Measurements from ENCODE around the gene GRB14. TPM values are rescaled to one million over a fixed set of nuclear protein-coding genes. Genes with fewer than 3 reads are reported as not detected.

The GRB14 gene
- total RNA-seq, 2 experiments from 2014 or later = not detected

DNA sequence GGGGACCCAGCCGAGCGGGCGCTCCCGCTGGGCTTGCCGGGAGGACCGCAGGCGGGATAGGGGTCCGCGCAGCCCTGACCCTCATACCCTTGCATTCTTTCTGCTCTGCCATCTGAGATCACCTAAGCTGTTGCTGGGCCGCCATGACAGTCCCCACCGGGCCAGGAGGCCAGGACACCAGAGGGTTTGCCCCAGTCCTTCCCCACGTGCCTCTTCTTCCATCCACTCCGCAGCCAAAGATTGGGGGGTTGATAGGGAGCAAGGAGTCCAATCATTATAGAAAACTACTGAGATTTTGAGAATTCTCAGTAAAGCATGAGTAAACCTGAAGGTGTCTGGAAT is 453 bp upstream of the GRB14 start:
- H3K4me1 ChIP-seq (ENCODE audit: insufficient read depth, low read length, poor library complexity, severe bottlenecking) = no peaks in the 10 kb centered on the region
- H3K36me3 ChIP-seq (ENCODE audit: insufficient read depth, low read length) = no peaks in the 10 kb centered on the region
- H4K20me1 ChIP-seq (ENCODE audit: insufficient read depth, low read length) = no peaks in the 10 kb centered on the region
- CTCF ChIA-PET (ENCODE audit: unreplicated experiment) = no interaction called here
- no peak for DNase-seq (ENCODE audit: low spot score)
- TF ChIP-seq EZH2phosphoT487 (IDR thresholded peaks at IDR 0.05; ENCODE audit: borderline replicate concordance, low read depth, low read length) (no peak), CTCF (conservative IDR thresholded peaks at IDR 0.05; ENCODE audit: low read length) (no peak)
- no peak overlapping the region for H2AFZ ChIP-seq (ENCODE audit: low read length)
- H3K79me2 ChIP-seq (ENCODE audit: insufficient read depth, low read depth, low read length) = no peaks in the 10 kb centered on the region
- POLR2A ChIA-PET = no interaction called here
- no TSS peak for BruUV-seq (replicated peaks)
- no peaks in the 10 kb centered on the region for H3K9me3 ChIP-seq (ENCODE audit: low read length)
- H3K4me2 ChIP-seq (ENCODE audit: low read length) = no peak overlapping the region
- H3K9me2 ChIP-seq (ENCODE audit: insufficient read depth, low read length) = no peaks in the 10 kb centered on the region
- no peak overlapping the region for H3K27ac ChIP-seq (ENCODE audit: low read depth, low read length, poor library complexity, severe bottlenecking)
- intact Hi-C loops (cut with micrococcal nuclease; ENCODE audit: unreplicated experiment) = no loop called here
- no peak overlapping the region for H3K4me3 ChIP-seq (ENCODE audit: low read depth, low read length, poor library complexity, severe bottlenecking)

- no TSS peak for BruUV-seq (replicated peaks)
- H3K9me3 ChIP-seq (ENCODE audit: low read length) = no peaks in the 10 kb centered on the region
- no peaks in the 10 kb centered on the region for H3K4me1 ChIP-seq (ENCODE audit: insufficient read depth, low read length, poor library complexity, severe bottlenecking)
- ChIA-PET CTCF (ENCODE audit: unreplicated experiment) (no interaction called here), POLR2A (no interaction called here)
- no peak overlapping the region for H2AFZ ChIP-seq (ENCODE audit: low read length)
- intact Hi-C loops (cut with micrococcal nuclease; ENCODE audit: unreplicated experiment) = no loop called here
- H3K4me2 ChIP-seq (ENCODE audit: low read length) = no peak overlapping the region
- H4K20me1 ChIP-seq (ENCODE audit: insufficient read depth, low read length) = no peaks in the 10 kb centered on the region
- H3K36me3 ChIP-seq (ENCODE audit: insufficient read depth, low read length) = no peaks in the 10 kb centered on the region
- H3K4me3 ChIP-seq (ENCODE audit: low read depth, low read length, poor library complexity, severe bottlenecking) = no peak overlapping the region
- TF ChIP-seq EZH2phosphoT487 (IDR thresholded peaks at IDR 0.05; ENCODE audit: borderline replicate concordance, low read depth, low read length) (no peak), CTCF (conservative IDR thresholded peaks at IDR 0.05; ENCODE audit: low read length) (no peak)
- H3K9me2 ChIP-seq (ENCODE audit: insufficient read depth, low read length) = no peaks in the 10 kb centered on the region
- no peaks in the 10 kb centered on the region for H3K79me2 ChIP-seq (ENCODE audit: insufficient read depth, low read depth, low read length)
- no peak for DNase-seq (ENCODE audit: low spot score)
- no peak overlapping the region for H3K27ac ChIP-seq (ENCODE audit: low read depth, low read length, poor library complexity, severe bottlenecking)
Observed at GRCh38 chr2:164620457-164620856, 825 bp downstream of the GRB14 start.

- no peak for DNase-seq (ENCODE audit: low spot score)
- intact Hi-C loops (cut with micrococcal nuclease; ENCODE audit: unreplicated experiment) = no loop called here
- Histone ChIP-seq H4K20me1 (ENCODE audit: insufficient read depth, low read length) (no peaks in the 10 kb centered on the region), H3K79me2 (ENCODE audit: insufficient read depth, low read depth, low read length) (no peaks in the 10 kb centered on the region), H3K27ac (ENCODE audit: low read depth, low read length, poor library complexity, severe bottlenecking) (no peak overlapping the region), H3K36me3 (ENCODE audit: insufficient read depth, low read length) (no peaks in the 10 kb centered on the region), H3K4me1 (ENCODE audit: insufficient read depth, low read length, poor library complexity, severe bottlenecking) (no peaks in the 10 kb centered on the region), H2AFZ (ENCODE audit: low read length) (no peak overlapping the region), H3K9me3 (ENCODE audit: low read length) (no peaks in the 10 kb centered on the region), H3K4me2 (ENCODE audit: low read length) (no peak overlapping the region), H3K4me3 (ENCODE audit: low read depth, low read length, poor library complexity, severe bottlenecking) (no peak overlapping the region), H3K9me2 (ENCODE audit: insufficient read depth, low read length) (no peaks in the 10 kb centered on the region)
- ChIA-PET CTCF (ENCODE audit: unreplicated experiment) (no interaction called here), POLR2A (interaction anchor here (0.8 kb wide), 1 partner anchor 9 kb away, joined by 7 read pairs; no protein-coding TSS in a partner anchor)
- TF ChIP-seq EZH2phosphoT487 (IDR thresholded peaks at IDR 0.05; ENCODE audit: borderline replicate concordance, low read depth, low read length) (no peak), CTCF (conservative IDR thresholded peaks at IDR 0.05; ENCODE audit: low read length) (no peak)
- BruUV-seq (replicated peaks) = no TSS peak
Observed at GRCh38 chr2:164617466-164617865, 3.8 kb downstream of the GRB14 start.
